Measurements from ENCODE around the gene LRRC74B. TPM values are rescaled to one million over a fixed set of nuclear protein-coding genes. Genes with fewer than 3 reads are reported as not detected.

LRRC74B gene
- total RNA-seq = 0.16 and 0.36 TPM in 2 replicates

GRCh38 chr22:21045585-21046294, at the start of gene LRRC74B:
Gene LRRC74B (plus strand): TSS chr22:21045946. CDS start chr22:21045987, 41 bp downstream.

GRCh38 chr22:21001601-21002325, 44.0 kb upstream of the LRRC74B start, which contains the start of gene THAP7:
Gene THAP7 (minus strand): TSS chr22:21002118. CDS start chr22:21001911, 207 bp downstream.

GRCh38 chr22:21014726-21015465, 30.9 kb upstream of the LRRC74B start, which contains the start of gene P2RX6:
Gene P2RX6 (plus strand): TSS chr22:21015165. CDS start chr22:21015175, 10 bp downstream.

GRCh38 chr22:21032037-21032867, 13.5 kb upstream of the LRRC74B start, which contains the start of gene SLC7A4:
Gene SLC7A4 (minus strand): TSS chr22:21032561. CDS start chr22:21031812, 749 bp downstream.

Small RNA genes lying within 50 kb of the gene (small RNA-seq; reads per million reads assigned to genes)
- gene MIR649 = not detected

Other genes starting within 250 kb of the LRRC74B start
- gene PI4KA, start 187.1 kb upstream of the LRRC74B start, total RNA-seq = 59.7 and 68.8 TPM in 2 replicates
- gene SNAP29, start 186.9 kb upstream of the LRRC74B start, total RNA-seq = 17.2 and 17.4 TPM in 2 replicates
- gene CRKL, start 128.5 kb upstream of the LRRC74B start, total RNA-seq = 46.0 and 48.5 TPM in 2 replicates
- gene AIFM3, start 78.7 kb upstream of the LRRC74B start, total RNA-seq = 0.36 and 0.49 TPM in 2 replicates
- 90.1 and 91.0 TPM in 2 replicates for gene LZTR1, start 63.6 kb upstream of the LRRC74B start, total RNA-seq
- gene THAP7, start 43.8 kb upstream of the LRRC74B start, total RNA-seq = 30.7 and 31.3 TPM in 2 replicates
- 11.5 and 14.0 TPM in 2 replicates for gene P2RX6, start 30.8 kb upstream of the LRRC74B start, total RNA-seq
- gene SLC7A4, start 13.4 kb upstream of the LRRC74B start, total RNA-seq = 11.5 and 34.5 TPM in 2 replicates